ENCODE data around the gene SRPK3.
"Not testable (repeated sequence)": the region's sequence is repeated elsewhere in the genome, so short reads cannot be mapped to it uniquely, and the experiment has no call there.

The SRPK3 gene, protein sequence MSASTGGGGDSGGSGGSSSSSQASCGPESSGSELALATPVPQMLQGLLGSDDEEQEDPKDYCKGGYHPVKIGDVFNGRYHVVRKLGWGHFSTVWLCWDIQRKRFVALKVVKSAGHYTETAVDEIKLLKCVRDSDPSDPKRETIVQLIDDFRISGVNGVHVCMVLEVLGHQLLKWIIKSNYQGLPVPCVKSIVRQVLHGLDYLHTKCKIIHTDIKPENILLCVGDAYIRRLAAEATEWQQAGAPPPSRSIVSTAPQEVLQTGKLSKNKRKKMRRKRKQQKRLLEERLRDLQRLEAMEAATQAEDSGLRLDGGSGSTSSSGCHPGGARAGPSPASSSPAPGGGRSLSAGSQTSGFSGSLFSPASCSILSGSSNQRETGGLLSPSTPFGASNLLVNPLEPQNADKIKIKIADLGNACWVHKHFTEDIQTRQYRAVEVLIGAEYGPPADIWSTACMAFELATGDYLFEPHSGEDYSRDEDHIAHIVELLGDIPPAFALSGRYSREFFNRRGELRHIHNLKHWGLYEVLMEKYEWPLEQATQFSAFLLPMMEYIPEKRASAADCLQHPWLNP

DNA sequence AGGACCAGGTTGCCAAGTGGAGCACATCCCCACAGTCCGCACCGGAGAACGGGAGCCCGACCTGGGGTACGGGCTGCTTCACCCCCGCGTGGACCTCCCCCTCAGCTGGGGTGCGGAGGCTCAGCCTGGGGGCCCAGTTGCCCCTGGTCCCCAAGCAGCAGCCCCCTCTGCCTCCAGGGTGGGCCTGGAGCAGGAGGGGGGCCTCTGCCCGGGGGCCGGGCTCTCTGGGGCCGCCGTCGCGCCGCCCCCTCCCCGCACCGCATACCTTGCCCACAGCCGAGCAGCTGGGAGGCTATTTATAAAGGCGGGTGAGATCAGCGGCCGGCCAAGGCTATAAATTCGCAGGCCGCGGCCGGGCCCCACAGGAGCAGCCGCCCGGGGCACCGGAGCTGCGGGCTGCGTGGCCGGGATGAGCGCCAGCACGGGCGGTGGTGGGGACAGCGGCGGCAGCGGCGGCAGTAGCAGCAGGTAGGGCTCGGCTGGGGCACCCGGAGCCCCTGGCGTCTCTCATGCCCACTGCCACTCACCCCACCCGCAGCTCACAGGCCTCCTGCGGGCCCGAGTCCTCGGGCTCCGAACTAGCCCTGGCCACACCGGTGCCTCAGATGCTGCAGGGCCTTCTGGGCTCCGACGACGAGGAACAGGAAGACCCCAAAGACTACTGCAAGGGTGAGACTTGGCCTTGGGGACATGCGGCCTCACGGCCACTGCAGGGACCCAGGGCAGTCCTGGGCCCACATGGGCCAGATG is at the start of gene SRPK3:
Gene SRPK3 (plus strand): TSS at position 364 of the 750 bp plus-strand sequence. CDS start 46 bp downstream, at position 410.
- no peak for DNase-seq

DNA sequence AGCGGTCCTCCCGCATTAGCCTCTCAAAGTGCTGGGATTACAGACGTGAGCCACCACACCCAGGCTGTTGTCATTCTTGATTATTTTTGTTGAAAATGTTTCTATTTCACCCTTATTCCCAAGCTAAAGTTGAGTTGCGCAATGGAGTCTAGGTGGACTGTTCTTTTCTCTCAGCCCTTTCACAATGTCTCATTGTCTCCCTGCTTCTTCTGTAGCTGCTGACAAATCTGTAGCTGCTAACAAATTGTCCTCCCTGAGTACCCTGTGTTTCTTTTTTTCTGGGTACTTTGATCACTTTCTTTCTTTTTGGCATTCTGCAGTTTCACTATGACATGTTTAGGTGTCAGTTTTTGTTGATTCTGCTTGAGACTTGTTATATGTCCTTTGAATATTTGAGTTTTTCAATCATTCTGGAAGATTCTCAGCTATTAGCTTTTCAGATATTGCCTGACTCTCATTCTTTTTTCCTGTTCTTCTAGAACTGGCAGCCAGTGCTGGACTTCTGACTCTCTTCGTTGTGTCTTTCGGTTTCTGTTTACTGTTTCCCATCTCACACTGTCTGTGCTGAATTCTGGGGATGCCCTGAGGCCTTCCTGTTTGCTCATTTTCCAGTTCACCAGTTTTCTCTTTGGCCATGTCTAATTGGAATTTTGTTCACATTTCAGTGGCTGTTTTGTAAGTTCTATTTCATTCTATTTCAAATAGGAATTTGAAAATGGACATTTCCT is 49.6 kb upstream of the SRPK3 start:
- no peak for DNase-seq

DNA sequence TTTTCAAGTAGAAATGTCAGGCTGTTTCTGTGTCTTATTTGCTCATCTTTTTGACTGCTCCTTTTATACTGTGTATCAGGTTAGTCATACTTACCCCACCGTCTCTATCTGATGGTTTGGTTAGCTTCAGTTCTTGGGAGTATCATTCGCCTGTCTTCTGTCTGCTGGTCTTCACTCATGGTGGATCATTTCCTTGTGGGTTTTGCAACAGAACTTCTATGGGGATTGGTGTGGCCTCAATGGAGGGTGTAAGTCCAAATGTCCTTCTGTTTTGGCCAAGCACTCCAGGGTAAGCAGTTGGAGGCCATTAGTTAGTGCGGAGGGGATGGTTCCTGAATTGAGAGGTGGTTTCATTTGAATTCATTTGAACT is 49.0 kb upstream of the SRPK3 start:
- no peak for DNase-seq

DNA sequence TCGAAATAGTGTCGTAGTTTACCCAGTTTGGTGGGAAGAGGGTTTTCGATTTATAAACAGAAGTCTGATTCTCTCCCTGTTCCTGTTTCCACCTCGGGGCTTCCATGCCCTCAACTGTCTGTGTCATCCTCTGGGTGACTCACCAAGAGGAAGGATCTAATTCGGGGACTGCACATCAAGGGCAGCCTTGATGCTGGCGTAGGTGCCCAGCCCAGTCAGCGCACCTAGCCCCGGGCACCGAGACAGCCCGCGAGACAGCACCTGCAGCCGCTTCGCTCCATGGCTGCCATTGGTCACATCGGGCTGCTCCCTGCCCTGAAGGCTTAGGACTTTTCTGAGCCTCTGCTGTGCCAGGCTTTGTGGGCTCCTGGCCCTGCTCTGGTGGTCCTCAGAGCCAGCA is 48.4 kb upstream of the SRPK3 start:
- DNase-seq: no peak

DNA sequence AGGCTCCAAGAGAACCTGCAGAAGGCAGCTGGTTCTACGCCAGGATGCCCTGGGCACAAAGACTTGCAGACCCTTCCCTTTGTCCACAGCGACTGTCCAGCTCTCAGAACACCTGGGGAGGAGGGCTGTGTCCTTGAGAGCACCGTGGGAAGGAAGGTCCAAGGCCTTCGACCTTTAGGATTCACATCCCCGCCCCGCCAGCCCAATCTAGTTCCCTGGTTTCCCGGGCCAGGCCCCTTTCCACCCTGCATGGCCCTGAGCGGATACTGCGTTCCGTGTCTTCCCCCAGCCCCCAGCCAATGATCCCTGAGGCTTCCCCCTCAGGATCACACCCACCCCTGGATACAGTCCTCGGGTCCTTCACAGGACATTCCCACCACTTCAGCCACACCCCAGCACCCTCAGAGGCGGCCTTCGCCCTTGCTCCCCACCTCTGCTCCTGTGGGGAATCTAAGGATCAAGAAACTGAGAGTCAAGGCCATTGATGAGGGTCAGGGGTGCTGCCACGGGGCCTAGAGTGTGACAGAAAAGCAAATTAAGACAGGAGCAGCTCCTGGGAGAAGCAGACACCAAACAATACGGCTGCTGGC is 47.1 kb upstream of the SRPK3 start:
- no peak for DNase-seq

DNA sequence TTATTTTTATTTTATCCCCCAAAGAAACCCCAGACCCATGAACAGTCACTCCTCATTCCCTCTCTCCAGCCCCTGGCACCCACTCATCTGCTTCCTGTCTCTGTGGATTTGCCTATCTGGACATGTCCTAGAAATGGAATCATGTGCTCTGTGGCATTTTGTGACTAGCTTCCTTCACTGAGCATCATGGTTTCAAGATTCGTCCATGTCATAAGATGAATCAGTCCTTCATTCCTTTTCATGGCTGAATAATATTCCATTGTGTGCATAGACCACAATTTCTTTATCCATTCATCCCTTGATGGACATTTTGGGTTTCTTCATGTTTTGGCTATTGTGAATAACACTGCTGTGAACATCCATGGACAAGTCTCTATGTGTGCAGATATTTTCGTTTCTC is 46.0 kb upstream of the SRPK3 start:
- no peak for DNase-seq

DNA sequence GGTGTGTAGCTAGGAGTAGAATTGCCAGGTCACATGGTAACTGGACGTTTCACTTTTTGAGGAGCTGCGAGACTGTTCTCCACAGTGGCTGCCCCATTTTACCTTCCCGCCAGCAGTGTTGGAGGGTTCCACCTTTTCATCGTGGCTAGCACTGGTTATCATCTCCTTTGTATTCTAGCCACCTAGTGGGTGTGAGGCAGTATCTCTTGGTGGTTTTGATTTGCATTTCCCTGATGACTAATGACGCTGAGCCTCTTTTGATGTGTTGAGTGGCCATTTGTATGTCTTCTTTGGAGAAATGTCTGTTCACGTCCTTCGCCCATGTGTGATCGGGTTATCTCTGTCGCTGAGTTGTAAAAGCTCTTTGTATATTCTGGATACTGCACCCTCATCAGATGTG is 45.6 kb upstream of the SRPK3 start:
- DNase-seq: no peak

DNA sequence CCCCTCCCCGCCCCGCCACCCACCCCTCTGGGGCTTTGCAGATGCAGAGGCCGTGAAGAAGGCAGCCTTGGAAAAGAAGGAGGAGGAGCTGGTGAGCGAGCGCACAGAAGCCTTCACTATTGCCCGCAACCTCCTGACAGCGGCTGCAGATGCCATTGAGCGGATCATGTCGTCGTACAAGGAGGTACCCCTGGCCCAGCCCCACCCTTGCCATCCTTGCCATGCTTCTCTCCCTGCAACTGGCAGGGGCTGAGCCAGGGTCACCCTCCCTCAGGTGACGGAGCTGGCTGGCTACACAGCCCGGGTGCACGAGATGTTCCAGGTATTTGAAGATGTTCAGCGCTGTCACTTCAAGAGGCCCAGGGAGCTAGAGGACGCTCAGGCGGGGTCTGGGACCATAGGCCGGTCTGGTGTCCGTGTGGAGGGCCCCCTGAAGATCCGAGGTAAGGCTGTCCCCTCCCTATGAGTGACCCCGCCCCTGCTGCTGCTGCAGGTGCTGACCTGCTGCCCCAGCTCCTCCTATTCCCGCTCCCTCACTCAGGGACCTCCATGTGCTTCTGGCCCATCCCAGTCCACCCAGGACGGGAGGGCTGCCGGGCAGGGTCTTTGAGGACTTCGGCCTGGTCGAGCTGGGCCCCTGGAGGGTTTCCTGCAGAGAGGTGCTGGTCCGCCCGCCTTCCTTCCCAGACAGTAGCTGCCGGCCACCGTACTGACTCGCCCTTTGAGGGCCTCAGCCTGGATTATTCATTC is 44.6 kb upstream of the SRPK3 start:
- DNase-seq: no peak

DNA sequence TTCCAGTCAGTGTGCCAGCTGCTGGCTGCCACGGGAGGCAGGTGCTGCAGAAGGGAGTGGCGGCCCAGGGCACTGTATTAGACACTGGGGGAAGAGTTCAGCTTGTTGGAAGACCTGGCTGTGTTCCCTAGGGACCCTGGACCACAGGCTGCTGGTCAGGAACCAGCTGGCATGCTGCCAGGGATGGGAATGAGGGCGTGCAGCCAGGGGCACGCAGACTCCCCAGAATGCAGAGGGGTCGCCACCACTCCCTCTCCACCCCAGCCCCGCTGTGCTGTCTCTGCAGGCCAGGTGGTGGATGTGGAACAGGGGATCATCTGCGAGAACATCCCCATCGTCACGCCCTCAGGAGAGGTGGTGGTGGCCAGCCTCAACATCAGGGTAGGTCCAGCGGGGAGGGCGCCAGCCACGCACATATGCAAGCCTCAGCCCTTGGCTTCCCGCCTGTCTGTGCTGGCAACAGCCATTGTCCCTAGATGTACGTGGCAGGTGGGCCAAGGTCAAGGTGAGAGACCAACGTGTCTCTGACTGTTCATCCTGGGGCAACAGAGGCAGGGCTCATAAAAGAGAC is 43.9 kb upstream of the SRPK3 start:
- no peak for DNase-seq

DNA sequence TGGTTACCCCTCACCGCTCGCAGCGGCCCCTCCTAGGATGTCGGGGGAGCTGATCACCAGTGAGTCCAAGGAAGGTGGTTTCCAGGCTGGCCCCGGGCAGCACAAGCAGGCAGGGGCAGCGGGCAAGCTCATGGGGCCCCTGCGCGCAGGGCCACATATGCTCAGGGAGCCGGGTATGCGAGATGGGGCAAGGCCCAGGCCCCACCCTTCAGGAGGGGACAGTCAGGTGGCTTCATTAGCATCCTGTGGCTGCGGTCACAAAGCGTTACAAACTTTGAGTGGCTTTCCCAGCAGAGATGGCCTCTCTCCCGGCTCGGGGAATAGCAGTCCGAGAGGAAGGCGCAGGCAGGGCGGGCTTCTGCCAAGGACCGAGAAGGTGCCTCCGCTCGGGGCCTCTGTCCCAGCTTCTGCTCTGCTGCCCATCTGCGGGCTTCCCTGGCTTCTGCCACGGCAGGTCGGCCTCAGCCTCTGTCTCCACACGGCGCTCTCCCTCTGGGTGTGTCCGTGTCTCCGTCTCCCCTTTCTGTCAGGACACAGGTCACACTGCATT is 42.7 kb upstream of the SRPK3 start:
- DNase-seq: no peak

DNA sequence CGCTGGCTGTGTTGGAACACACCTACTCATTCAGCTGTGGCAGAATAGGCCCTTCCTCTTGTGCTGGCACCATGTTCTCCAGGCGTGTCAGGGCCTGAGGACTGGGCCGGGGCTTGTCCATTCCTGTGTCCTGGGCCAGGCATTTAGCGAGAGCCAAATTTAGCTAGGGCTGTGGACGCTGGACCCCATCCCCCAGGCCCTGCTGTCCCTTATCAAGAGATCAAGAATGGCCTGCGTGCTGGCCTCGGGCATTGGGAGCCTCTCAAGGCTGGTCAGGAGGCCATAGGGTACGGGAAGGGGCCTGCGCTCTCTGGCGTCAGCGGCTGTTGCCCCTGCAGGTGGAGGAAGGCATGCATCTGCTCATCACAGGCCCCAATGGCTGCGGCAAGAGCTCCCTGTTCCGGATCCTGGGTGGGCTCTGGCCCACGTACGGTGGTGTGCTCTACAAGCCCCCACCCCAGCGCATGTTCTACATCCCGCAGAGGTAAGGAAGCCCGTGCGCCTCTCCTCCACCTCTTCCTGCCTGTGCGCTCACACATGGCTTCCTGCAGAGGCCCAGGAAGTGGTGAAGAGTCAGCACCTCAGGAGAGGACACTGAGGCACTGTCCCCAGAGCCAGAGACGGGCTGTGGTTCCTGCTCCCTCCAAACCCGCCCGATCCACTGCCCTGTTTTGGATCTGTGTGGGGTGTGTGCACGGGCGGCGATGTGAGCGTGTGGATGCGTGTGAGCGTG is 40.9 kb upstream of the SRPK3 start:
- no peak for DNase-seq

DNA sequence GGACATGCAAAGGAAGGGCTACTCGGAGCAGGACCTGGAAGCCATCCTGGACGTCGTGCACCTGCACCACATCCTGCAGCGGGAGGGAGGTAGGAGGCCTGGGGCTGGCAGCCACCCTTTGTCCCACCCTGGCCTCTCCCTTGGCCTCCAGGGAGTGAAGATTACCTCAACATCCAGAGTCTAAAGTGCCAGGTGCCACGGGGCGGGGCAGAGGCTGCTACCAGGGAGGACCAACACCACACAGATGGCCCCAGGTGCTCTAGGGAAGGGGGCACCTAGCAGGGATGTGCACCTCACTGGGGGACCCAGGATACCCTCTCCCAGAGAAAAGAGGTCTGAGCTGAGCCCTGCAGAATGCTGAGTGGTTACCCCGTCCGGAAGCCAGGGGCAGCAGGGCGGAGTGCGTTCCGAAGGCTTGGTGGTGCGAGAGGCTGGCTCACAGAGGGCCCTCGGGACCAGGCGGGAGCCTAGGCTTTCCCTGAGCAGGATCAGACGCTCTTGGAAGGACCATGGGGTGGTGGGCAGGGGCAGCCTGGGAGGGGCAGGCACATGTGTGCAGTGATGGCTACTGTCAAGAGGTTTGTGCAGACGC is 40.1 kb upstream of the SRPK3 start:
- DNase-seq: no peak

DNA sequence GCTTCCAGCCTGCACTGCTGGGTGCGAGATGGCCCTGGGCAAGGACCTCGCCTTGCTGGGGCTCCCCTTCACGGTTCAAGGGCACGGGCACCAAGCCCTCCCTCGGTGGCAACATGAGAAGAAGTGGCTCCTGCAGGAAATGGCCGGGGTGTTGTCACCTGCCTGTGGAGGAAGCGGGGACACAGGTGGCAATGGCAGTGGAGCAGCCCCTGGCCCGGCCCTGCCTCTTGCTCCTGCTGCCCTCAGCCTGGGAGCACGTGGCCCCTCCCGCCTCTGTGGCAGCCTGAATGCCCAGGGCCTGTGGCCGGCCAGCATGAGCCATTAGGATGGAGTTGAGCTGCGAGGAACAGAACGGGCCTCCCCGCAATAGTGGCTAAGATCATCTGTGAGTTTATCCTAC is 39.4 kb upstream of the SRPK3 start:
- no peak for DNase-seq

DNA sequence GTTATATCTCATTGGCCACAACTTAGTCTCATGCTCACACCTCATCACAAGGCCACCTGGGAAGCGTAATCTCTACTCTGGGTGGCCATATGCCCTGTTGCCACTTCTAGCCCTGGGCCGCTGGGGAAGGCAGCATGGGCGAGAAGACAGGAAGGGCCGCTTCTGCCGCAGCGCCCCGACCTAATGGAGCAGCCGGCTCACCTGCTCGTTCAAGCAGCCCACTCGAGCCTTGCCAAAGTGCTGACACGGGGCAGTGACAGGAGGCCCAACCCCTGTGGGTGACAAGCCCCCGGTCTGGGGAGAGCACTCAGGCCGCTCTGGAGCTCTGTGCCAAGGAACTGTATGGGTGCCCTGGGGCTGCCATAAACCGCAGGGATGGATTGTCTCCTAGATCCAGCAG is 38.7 kb upstream of the SRPK3 start:
- not testable (repeated sequence) for DNase-seq

DNA sequence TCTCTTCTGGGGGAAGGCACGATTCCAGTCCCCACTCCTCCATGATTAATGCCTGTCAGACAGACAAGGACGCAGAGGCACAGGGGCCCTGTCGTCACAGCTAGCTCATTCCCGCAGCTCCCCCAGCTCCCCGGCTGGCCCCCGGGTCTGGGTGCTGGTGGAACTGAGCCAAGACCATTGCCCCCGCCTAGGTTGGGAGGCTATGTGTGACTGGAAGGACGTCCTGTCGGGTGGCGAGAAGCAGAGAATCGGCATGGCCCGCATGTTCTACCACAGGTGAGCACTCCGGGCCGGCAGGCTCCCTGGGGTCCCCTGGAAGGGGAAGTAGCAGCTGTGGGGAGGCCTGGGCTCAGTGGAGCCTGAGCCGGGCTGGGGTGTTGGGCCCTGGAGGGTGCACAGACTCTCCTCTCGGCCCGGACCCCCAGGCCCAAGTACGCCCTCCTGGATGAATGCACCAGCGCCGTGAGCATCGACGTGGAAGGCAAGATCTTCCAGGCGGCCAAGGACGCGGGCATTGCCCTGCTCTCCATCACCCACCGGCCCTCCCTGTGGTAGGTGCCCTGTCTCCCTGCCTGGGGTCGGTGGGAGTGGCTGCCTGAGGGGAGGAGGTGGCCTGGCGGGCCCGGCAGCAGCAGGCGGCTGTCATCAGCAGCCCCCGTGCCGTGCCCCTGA is 37.9 kb upstream of the SRPK3 start:
- not testable (repeated sequence) for DNase-seq

DNA sequence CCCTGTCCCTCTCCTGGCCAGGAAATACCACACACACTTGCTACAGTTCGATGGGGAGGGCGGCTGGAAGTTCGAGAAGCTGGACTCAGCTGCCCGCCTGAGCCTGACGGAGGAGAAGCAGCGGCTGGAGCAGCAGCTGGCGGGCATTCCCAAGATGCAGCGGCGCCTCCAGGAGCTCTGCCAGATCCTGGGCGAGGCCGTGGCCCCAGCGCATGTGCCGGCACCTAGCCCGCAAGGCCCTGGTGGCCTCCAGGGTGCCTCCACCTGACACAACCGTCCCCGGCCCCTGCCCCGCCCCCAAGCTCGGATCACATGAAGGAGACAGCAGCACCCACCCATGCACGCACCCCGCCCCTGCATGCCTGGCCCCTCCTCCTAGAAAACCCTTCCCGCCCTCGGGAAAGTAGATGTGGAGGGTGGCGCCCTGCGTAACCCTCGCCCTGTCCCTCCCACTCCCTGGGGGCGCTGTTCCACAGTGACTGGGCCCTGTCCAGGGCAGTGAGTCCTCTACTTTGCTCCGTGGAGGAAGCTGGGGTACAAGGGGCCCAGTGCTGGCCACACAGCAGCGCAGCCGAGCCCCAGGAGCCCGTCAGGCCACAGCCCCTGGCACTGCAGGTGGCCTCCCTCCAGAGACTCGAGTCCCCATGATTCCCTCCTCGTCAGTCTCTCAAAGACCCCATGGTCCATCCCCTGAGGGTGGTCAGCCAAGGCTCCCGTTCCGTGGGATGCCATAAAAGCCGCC is 37.2 kb upstream of the SRPK3 start:
- not testable (repeated sequence) for DNase-seq

DNA sequence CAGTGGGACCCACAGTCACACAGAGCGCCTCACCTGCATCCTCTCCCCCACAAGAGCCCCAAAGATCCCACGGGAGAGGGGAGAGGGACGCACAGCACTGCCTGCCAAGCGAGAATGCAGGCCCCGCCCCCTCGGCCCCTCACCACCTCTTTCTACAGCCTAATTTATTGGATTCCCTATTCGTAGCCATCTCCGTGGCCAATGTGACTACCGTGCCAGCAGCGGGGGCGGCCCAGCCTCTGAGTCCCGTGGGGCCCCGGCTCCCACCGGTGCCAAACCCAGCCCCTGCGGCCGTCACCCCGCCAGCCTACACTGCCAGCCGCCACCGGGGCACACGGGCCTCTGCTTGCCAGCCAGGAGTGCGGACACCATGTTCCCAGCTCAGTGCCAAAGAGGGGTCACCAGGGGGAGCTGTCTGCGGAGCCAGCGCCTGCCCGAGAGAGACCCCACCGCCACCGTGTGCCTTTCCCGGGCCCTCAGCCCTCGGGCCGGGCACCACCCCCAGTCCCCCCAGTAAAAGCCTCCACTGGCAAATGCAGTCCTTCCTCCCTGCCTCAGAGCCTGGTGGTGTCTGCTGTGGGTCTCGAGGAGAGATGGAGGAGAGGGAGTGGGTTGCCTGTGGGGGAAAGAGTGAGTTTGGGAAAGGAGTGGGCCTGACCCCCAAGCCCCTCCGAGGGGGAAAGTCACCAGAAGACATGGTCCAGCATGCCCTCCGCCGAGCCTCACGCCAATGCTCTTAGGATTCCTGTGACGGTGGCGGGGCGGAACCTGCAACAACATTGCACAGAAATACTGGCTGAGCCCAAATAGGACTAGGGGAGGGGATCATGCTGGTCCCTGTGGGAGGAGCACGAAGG is 36.4 kb upstream of the SRPK3 start:
- no peak for DNase-seq

DNA sequence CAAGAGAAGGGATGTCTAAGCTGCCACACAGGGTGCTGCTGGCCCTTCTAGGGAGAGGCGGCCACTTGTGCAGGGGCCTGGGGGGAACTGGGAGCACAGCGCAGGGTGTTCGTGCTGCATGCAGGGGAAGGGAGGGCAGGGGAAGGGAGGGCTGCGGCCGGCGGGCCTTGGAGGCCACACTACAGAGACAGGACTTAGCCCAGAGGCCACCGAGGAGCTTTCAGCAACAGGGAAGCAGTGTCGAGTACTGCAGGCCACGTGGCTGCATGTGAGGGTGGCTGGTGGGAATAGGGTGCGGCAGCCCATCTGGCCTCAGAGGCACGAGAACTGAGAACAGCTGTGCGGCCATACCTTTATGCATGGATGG is 35.8 kb upstream of the SRPK3 start:
- DNase-seq: not testable (repeated sequence)

All from activated gamma-delta T cell treated with Interleukin-2 at 50 U/mL for 16 hours (primary cell).